ENCODE measurements around the gene C5orf47. TPM values are rescaled to one million over a fixed set of nuclear protein-coding genes. Genes with fewer than 3 reads are reported as not detected.

The C5orf47 gene
- total RNA-seq, 1 experiment from 2014 or later = not detected

GRCh38 chr5:173961418-173961817 lies 27.6 kb upstream of the C5orf47 start:
- Histone ChIP-seq H3K4me1 (ENCODE audit: control insufficient read depth in 1 of 2, insufficient read depth in 2 of 2, low read length in 2 of 2) (no peaks in the 10 kb centered on the region), H4K20me1 (ENCODE audit: insufficient read depth) (no peaks in the 10 kb centered on the region), H3K27ac (ENCODE audit: low read depth, low read length) (no peak overlapping the region), H3K27me3 (ENCODE audit: insufficient read depth, low read length) (no peaks in the 10 kb centered on the region), H2AFZ (ENCODE audit: low read depth, low read length, poor library complexity, severe bottlenecking) (no peak overlapping the region), H3K36me3 (ENCODE audit: control insufficient read depth in 1 of 2, insufficient read depth in 2 of 2, low read length in 2 of 2) (no peaks in the 10 kb centered on the region), H3K9me2 (ENCODE audit: insufficient read depth) (no peaks in the 10 kb centered on the region), H3K4me3 (replicated peaks in 1 of 2; ENCODE audit: low read depth in 1 of 2, low read length in 2 of 2) (no peak overlapping the region), H3K9ac (ENCODE audit: low read length) (no peak overlapping the region), H3K4me2 (ENCODE audit: low read length) (no peak overlapping the region), H3K9me3 (ENCODE audit: control insufficient read depth in 1 of 2, insufficient read depth in 1 of 2, low read depth in 1 of 2, low read length in 2 of 2) (no peaks in the 10 kb centered on the region), H3K79me2 (ENCODE audit: insufficient read depth, low read length) (no peaks in the 10 kb centered on the region)
- DNase-seq (ENCODE audit: low read depth, low spot score) (no peak), ATAC-seq (no peak)
- CTCF ChIA-PET = no interaction called here
- no TSS peak for BruUV-seq (replicated peaks)
- POLR2A ChIA-PET = no interaction called here
- TF ChIP-seq TCF7L2 (IDR thresholded peaks at IDR 0.05; ENCODE audit: borderline replicate concordance, extremely low read depth, insufficient read depth, insufficient read length) (no peak), JUND (IDR thresholded peaks at IDR 0.05) (no peak), SRF (IDR thresholded peaks at IDR 0.05; ENCODE audit: low read depth) (no peak), YY1 (IDR thresholded peaks at IDR 0.05; ENCODE audit: extremely low read depth, insufficient replicate concordance, low read depth, low read length) (no peak), RAD21 (IDR thresholded peaks at IDR 0.05; ENCODE audit: low read depth) (no peak), ELF1 (IDR thresholded peaks at IDR 0.05; ENCODE audit: borderline replicate concordance, low read depth) (no peak), POLR2A (IDR thresholded peaks at IDR 0.05; ENCODE audit: borderline replicate concordance, extremely low read depth, insufficient read depth, insufficient read length) (no peak), SIN3A (IDR thresholded peaks at IDR 0.05; ENCODE audit: low read depth) (no peak)
- TF ChIP-seq, protein P1, sequence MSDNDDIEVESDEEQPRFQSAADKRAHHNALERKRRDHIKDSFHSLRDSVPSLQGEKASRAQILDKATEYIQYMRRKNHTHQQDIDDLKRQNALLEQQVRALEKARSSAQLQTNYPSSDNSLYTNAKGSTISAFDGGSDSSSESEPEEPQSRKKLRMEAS (IDR thresholded peaks at IDR 0.05) = no peak
- TF ChIP-seq, protein P2, sequence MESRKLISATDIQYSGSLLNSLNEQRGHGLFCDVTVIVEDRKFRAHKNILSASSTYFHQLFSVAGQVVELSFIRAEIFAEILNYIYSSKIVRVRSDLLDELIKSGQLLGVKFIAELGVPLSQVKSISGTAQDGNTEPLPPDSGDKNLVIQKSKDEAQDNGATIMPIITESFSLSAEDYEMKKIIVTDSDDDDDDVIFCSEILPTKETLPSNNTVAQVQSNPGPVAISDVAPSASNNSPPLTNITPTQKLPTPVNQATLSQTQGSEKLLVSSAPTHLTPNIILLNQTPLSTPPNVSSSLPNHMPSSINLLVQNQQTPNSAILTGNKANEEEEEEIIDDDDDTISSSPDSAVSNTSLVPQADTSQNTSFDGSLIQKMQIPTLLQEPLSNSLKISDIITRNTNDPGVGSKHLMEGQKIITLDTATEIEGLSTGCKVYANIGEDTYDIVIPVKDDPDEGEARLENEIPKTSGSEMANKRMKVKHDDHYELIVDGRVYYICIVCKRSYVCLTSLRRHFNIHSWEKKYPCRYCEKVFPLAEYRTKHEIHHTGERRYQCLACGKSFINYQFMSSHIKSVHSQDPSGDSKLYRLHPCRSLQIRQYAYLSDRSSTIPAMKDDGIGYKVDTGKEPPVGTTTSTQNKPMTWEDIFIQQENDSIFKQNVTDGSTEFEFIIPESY (IDR thresholded peaks at IDR 0.05; ENCODE audit: extremely low read depth, insufficient replicate concordance, low read length) = no peak
- TF ChIP-seq, protein P3, sequence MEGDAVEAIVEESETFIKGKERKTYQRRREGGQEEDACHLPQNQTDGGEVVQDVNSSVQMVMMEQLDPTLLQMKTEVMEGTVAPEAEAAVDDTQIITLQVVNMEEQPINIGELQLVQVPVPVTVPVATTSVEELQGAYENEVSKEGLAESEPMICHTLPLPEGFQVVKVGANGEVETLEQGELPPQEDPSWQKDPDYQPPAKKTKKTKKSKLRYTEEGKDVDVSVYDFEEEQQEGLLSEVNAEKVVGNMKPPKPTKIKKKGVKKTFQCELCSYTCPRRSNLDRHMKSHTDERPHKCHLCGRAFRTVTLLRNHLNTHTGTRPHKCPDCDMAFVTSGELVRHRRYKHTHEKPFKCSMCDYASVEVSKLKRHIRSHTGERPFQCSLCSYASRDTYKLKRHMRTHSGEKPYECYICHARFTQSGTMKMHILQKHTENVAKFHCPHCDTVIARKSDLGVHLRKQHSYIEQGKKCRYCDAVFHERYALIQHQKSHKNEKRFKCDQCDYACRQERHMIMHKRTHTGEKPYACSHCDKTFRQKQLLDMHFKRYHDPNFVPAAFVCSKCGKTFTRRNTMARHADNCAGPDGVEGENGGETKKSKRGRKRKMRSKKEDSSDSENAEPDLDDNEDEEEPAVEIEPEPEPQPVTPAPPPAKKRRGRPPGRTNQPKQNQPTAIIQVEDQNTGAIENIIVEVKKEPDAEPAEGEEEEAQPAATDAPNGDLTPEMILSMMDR (IDR thresholded peaks at IDR 0.05 in 2 of 3, conservative IDR thresholded peaks at IDR 0.05 in 1 of 3; ENCODE audit: borderline replicate concordance in 1 of 3, insufficient read depth in 1 of 3, low read depth in 2 of 3, low read length in 2 of 3) = no peak
- TF ChIP-seq, protein P4, sequence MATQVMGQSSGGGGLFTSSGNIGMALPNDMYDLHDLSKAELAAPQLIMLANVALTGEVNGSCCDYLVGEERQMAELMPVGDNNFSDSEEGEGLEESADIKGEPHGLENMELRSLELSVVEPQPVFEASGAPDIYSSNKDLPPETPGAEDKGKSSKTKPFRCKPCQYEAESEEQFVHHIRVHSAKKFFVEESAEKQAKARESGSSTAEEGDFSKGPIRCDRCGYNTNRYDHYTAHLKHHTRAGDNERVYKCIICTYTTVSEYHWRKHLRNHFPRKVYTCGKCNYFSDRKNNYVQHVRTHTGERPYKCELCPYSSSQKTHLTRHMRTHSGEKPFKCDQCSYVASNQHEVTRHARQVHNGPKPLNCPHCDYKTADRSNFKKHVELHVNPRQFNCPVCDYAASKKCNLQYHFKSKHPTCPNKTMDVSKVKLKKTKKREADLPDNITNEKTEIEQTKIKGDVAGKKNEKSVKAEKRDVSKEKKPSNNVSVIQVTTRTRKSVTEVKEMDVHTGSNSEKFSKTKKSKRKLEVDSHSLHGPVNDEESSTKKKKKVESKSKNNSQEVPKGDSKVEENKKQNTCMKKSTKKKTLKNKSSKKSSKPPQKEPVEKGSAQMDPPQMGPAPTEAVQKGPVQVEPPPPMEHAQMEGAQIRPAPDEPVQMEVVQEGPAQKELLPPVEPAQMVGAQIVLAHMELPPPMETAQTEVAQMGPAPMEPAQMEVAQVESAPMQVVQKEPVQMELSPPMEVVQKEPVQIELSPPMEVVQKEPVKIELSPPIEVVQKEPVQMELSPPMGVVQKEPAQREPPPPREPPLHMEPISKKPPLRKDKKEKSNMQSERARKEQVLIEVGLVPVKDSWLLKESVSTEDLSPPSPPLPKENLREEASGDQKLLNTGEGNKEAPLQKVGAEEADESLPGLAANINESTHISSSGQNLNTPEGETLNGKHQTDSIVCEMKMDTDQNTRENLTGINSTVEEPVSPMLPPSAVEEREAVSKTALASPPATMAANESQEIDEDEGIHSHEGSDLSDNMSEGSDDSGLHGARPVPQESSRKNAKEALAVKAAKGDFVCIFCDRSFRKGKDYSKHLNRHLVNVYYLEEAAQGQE (IDR thresholded peaks at IDR 0.05; ENCODE audit: low read depth) = no peak
- RAD21 ChIA-PET (ENCODE audit: low non-redundant PET in 1 of 2, low total read pairs in 2 of 2, uncharacterized antibody in 2 of 2, unreplicated experiment in 2 of 2) = no interaction called here
- intact Hi-C loops (cut with micrococcal nuclease) = no loop called here

All from HCT116 (cell line).